Measurements from ENCODE around the gene BABAM2. TPM values are rescaled to one million over a fixed set of nuclear protein-coding genes. Genes with fewer than 3 reads are reported as not detected.
"Not testable (repeated sequence)": the region's sequence is repeated elsewhere in the genome, so short reads cannot be mapped to it uniquely, and the experiment has no call there.

Gene BABAM2
- total RNA-seq, 2 experiments from 2014 or later = 45.2 to 53.2 TPM

DNA sequence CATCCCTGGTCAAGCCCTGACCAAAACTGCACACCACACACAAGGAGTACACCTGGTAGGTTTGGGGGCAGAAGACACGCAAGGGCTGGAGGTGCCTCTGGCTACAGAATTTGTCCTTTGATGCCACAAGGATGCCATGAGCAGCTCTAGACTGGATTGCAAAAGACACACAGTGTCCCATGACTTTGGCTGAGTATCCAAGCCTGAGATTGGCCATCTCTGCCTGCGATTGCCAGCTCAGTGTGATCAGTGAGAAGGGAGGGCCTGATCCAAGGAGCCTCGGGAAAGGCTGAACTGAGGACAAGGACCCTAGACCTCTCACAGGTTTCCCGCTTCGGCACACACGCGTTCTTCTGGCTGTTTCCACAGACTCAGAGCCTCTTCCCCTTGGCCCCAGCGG lies 442.2 kb downstream of the BABAM2 start:
- DNase-seq = no peak
- Mint-ChIP-seq H3K4me1 (peaks cover 4% of the 10 kb centered on the region), H3K36me3 (peaks cover 9% of the 10 kb centered on the region), H3K9me3 (no peaks in the 10 kb centered on the region), H3K27me3 (no peaks in the 10 kb centered on the region), H3K4me3 (no peak overlapping the region), H3K27ac (no peak overlapping the region)

DNA sequence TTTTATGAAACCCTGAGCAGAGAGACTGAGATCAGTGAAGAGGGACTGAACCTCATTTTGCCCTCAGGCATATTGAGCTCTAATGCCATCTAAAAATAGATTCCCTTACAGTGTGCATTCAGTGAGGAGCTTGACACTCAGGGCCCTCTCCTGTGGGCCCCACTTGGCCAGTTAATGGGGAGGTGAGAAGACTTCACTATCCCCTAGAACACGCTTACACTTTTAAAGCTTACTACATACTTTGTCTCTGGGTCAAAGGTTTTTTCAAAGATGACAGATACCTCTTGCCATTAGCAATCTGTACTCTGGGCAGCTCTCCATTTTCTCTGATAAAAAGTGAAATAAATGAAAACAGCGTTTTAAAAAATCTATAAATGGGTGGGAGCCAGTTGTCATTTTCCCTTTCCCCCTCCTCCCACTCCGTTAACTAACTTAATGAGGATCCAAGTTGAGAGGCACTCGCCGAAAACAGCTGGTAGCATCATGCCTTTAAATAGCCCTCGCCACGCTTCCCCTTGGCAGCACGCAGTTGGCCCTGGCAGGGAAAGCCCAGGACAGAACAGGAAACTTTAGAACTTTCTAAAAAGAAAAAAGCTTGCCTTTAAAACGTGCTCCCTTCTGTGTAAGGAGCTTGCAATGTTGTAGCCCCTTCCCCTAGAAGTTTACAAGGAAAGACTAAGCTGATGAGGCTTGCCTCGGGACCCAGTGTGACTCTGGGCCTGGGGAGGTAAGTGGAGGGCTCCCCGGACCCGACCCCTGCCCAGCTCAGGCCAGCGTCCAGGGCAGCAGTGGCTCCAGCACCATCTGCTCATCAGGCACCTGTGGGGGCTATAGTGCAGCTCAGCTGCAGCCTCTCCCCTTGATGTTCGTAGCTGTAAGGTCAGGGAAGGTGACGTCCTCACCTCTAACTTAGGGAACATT lies 443.3 kb downstream of the BABAM2 start:
- no peak overlapping the region for H3K4me3 Mint-ChIP-seq
- H3K36me3 Mint-ChIP-seq = peaks cover 9% of the 10 kb centered on the region
- no peak for DNase-seq
- H3K9me3 Mint-ChIP-seq = no peaks in the 10 kb centered on the region
- no peak overlapping the region for H3K27ac Mint-ChIP-seq
- no peaks in the 10 kb centered on the region for H3K27me3 Mint-ChIP-seq
- H3K4me1 Mint-ChIP-seq = no peaks in the 10 kb centered on the region

DNA sequence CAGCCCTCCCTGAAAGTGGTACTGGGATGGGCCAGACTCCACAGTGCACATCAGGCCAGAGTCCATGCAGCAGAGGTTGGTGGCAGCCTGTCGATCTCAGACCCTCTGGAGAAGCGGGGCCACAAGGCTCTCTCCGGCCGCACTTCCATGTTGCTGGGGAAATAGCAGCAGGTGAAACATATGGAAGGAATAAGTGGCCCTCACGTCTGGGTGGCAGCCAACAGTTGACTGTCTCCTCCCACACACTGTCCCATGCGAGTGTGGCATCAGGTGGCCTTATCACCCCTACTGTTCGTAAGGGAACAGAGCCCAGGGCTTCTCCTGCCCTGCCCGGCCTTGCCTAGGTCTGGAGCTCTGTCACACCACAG lies 444.0 kb downstream of the BABAM2 start:
- no peaks in the 10 kb centered on the region for H3K27me3 Mint-ChIP-seq
- H3K4me1 Mint-ChIP-seq = no peaks in the 10 kb centered on the region
- H3K27ac Mint-ChIP-seq = no peak overlapping the region
- H3K36me3 Mint-ChIP-seq = peaks cover 9% of the 10 kb centered on the region
- no peaks in the 10 kb centered on the region for H3K9me3 Mint-ChIP-seq
- DNase-seq = no peak
- H3K4me3 Mint-ChIP-seq = no peak overlapping the region

DNA sequence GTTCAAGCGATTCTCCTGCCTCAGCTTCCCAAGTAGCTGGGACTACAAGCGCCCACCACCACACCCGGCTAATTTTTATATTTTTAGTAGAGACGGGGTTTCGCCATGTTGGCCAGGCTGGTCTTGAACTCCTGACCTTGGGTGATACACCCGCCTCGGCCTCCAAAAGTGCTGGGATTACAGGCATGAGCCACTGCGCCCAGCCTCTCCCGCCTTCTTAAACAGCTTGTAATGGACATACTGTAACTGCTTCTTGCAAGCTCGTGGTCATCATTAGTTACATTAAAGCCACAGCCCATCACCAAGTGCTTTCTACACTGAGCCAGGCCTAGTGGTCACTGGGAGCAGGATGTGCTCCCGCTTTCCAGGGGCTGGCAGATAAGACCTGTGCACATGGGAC lies 444.7 kb downstream of the BABAM2 start:
- not testable (repeated sequence) for H3K4me3 Mint-ChIP-seq, H3K4me1 Mint-ChIP-seq, H3K36me3 Mint-ChIP-seq, H3K27me3 Mint-ChIP-seq, H3K27ac Mint-ChIP-seq, DNase-seq, H3K9me3 Mint-ChIP-seq

DNA sequence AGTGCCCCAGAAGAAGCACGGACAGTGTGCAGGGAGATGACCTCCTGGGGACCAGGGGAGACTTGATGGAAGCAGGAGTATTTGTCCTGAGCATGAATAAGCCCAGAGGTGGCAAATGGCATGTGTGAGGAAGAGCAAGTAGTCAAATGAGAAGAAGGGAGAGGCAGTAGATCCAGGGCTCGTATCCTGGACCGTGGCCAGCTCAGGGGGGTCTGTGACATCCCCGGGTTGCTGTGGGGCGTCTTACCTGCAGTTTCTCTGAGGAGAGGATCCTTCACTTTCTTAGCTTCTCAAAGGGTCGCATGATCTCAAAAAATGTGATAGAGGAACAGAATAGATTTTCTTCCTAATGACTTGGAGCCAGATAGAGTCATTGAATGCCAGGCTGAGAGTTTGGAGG lies 445.1 kb downstream of the BABAM2 start:
- Mint-ChIP-seq H3K36me3 (peaks cover 4% of the 10 kb centered on the region), H3K4me3 (no peak overlapping the region), H3K27ac (no peak overlapping the region), H3K4me1 (no peaks in the 10 kb centered on the region), H3K9me3 (no peaks in the 10 kb centered on the region), H3K27me3 (no peaks in the 10 kb centered on the region)
- no peak for DNase-seq

DNA sequence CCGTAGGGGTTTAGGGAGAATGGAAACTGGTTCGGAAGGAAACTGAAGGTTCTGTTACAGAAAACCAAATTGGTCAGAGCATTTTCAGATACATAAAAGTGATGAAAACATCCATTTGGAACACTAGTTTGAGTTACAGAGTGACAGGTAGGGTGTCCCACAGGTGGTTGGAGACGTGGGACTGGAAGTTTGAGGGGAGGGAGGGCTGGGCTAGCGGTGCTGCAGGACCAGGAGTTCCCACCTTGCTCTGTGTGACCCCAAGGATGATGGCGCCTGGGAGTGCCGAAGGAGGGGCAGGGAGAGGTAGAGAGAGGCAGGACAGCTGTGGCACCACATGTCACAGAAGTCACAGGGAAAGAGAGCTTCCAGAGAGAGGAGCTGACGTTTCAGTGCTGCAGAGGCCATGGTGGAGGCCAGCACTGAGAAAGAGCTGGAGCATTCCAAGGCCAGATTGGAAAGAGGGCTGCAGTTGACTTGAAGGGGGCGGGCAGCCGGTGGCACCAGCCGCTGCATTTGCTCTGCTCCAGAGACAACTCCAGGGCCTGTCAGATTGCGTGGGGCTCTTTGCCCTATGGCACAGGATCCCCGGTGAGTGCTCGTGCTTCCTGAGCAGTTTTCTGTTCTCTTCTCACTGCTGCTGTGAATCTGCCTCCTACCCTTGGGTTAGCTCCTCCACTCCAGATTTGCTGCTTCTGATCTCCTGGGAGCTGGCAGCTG lies 445.9 kb downstream of the BABAM2 start:
- no peaks in the 10 kb centered on the region for H3K27me3 Mint-ChIP-seq
- no peak overlapping the region for H3K4me3 Mint-ChIP-seq
- no peaks in the 10 kb centered on the region for H3K9me3 Mint-ChIP-seq
- peaks cover 3% of the 10 kb centered on the region for H3K36me3 Mint-ChIP-seq
- no peaks in the 10 kb centered on the region for H3K4me1 Mint-ChIP-seq
- no peak for DNase-seq
- H3K27ac Mint-ChIP-seq = no peak overlapping the region

DNA sequence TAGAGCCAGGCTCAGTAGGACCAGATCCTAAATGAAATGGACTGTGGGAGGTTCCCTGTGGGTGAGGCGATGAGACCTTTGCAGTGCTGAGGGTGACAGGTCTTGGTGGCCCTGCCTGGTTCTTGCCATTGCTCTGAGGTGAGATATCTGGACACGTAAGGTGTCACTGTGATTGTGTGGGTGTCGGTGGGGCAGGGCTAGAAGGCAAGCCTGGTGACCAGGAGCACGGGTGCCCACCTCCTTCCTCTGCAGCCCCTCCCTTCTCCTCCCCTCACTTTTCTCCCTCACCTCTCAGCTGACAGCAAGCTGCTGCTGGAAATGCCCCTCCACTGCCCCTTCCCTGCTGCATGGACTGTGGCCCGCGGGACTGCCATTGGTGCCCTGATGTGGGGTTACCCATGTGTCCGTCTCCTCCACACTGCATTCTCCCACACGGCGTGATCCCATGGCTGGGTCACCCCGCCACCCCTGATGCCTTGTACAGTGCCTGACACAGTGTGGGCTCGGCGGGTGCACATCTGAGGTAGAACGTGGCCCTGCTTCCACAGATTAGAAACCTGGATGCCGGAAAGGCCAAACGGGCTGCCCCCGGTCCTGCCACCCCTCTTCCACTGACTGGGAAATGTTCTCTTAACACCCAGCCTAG lies 446.6 kb downstream of the BABAM2 start:
- Mint-ChIP-seq H3K4me3 (no peak overlapping the region), H3K9me3 (no peaks in the 10 kb centered on the region), H3K4me1 (no peaks in the 10 kb centered on the region), H3K27me3 (no peaks in the 10 kb centered on the region), H3K27ac (no peak overlapping the region), H3K36me3 (peaks cover 3% of the 10 kb centered on the region)
- DNase-seq = no peak

DNA sequence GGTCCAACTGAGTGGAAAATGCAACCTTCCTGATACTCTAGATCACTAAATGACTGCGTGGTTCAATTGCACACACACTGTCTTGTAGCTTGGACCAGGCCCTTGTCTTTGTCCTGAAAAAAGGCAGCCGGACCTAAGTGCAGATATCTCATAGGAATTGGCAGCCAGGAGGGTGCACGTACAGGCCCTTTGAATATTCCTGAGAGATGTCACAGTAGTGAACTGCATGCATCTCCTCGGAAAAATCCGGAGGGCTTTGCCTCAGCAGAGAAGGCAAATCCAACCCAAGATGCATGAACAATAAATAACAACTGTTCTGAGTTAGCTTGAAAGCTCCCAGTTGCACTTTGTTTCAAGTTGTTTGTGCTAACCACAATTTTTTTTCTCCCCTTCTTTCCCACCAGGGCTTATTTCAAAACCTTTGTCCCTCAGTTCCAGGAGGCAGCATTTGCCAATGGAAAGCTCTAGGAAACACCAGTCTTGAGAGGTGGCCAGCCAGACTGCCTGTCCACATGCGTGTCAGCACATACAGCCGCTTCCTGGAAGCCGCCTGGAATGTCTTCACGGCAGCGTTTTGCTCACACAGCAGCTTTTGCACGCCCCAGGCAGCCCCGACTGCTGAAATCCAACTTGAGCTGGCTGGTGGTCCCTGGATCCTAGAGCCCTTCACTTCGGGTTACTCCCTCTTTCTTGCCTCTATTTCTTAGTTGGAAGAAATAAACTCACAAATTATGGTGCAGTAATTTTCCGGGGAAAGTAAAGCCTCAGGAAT lies 447.7 kb downstream of the BABAM2 start:
- Mint-ChIP-seq H3K4me3 (no peak overlapping the region), H3K9me3 (no peaks in the 10 kb centered on the region), H3K27ac (no peak overlapping the region), H3K4me1 (no peaks in the 10 kb centered on the region), H3K36me3 (peaks cover 3% of the 10 kb centered on the region), H3K27me3 (no peaks in the 10 kb centered on the region)
- no peak for DNase-seq

DNA sequence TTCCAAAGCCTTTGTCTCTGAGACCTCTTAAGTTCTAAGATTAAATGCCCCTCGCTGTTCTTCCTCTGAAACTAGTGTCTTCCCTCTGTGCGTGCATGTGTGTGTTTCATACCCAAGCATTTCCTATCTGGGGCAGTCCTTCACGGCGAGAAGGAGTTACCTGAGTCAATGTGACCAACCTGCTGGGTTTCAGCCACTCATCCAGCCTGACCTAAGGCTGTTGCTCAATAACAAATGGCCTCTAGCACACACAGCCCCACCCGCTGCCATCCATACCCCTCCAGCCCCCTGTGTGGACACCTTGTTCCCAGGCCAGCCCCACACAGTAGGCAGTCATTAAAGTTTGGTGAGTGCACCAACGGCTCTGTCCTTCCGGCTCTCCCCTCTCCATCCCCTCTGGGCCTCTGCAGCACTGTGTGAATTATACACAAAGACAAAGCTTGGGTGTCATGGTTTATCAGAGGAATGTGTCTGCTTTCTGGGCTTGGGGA lies 448.3 kb downstream of the BABAM2 start:
- Mint-ChIP-seq H3K27ac (peak overlapping the region; percentile 11), H3K27me3 (no peaks in the 10 kb centered on the region), H3K36me3 (peaks cover 3% of the 10 kb centered on the region), H3K9me3 (no peaks in the 10 kb centered on the region), H3K4me3 (no peak overlapping the region), H3K4me1 (no peaks in the 10 kb centered on the region)
- DNase-seq = no peak

DNA sequence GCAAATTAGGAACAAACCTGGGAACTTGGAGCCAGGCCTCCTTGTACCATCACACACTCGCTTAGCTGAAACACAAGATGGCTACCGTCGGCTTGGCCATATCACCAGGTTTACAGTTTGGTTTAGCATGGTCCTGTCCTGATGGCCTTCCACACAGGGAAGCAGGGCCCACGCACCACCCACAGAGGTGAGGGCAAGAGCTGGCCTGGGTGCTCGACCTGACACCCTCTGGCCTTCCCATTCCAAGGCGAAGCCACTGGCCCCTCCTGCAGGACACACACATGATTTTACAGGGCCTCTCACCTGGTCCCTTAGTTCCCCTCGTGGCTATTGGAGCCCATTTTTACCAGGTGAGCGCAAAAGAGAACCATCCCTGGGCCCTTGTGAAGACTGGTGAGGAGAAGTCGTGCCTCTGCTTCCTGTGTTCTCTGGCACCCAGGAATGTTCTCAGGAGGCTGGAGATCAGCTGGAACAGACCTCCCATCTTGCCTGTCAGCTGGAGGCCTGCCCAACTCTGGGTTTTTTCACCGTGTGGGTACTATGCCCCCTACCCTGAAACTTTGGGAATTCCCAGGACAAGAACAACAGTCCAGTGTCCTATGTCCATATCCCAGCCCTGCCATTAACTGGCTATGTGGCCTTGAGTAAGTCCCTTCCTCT lies 449.1 kb downstream of the BABAM2 start:
- no peak overlapping the region for H3K27ac Mint-ChIP-seq
- H3K4me1 Mint-ChIP-seq = no peaks in the 10 kb centered on the region
- H3K36me3 Mint-ChIP-seq = peaks cover 3% of the 10 kb centered on the region
- no peak overlapping the region for H3K4me3 Mint-ChIP-seq
- DNase-seq = no peak
- H3K9me3 Mint-ChIP-seq = no peaks in the 10 kb centered on the region
- H3K27me3 Mint-ChIP-seq = no peaks in the 10 kb centered on the region

DNA sequence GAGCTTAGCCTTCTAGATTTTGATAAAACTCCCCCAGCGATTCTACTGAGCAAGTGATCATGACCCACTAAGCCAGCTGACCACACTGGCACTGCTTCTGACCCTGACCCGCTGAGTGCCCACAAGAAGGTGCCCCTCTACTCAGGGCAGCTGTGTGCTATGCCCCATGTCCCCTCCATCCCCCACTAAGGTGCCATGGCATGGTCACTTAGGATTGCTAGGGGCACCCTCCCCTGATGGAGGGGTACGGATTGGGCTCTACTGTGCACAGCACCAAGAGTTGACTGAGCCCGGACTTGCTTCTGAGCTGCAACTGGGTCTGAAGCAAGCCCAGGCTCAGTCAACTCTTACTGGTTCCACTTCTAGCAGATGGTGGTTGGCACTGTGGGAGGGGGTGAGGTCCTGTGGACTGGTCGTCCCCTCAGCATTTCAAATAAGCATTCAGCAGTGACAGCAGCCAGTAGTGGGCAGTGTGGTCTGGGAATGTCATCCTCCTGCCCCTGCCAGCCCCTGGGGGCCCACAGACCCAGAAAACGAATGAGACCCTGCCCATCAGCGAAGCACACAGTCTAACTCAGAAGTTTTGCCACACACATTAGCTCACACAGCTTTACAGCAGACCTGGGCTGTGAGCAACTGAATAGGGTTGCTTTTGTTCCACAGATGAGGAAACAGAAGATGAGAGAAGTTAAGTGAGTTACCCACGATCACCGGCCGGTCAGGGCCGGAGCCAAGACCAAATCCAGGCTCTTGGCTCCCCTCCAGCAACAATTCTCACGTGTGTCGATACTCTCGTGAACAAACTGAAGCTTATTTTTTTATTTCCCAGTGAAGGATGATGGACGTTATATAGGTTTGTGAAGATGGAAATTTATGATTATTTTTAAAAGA lies 450.0 kb downstream of the BABAM2 start:
- DNase-seq = no peak
- Mint-ChIP-seq H3K4me3 (no peak overlapping the region), H3K27ac (no peak overlapping the region), H3K9me3 (no peaks in the 10 kb centered on the region), H3K4me1 (no peaks in the 10 kb centered on the region), H3K36me3 (peaks cover 3% of the 10 kb centered on the region), H3K27me3 (no peaks in the 10 kb centered on the region)

DNA sequence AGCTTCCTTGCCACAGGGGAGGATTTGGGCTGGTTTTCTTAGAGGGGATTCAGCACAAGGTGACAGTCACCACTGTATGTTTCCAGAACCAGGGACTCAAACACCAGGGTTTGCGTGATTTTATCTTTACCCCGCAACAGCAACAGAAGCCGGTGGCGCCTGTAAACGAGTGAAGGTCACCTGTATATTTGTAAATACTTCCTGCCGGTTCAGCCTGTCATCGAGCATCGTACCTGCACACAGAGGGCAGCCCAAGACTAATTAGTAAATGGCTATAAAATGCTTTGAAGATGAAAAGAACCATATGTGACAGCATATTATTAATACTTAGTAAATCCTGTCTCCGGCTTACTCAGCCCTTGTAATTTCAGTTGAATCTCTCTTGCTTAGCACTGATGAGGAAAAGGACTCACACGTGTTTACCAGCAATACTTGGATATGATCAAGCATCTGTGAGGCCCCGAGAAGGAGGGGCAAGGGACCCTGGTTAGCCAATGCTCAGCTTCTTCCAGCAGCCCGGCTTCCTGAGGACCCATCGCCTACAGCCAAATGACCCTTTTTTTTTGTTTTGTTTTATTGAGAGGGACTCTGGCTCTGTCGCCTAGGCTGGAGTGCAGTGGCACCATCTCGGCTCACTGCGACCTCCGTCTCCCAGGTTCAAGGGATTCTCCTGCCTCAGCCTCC lies 450.8 kb downstream of the BABAM2 start:
- Mint-ChIP-seq H3K4me3 (no peak overlapping the region), H3K27me3 (no peaks in the 10 kb centered on the region), H3K27ac (no peak overlapping the region), H3K4me1 (no peaks in the 10 kb centered on the region), H3K36me3 (peaks cover 3% of the 10 kb centered on the region), H3K9me3 (no peaks in the 10 kb centered on the region)
- DNase-seq = no peak

Data from activated naive CD8-positive, alpha-beta T cell treated with anti-CD3 and anti-CD28 coated beads for 36 hours (primary cell).